Colon (tissue), 2 donors: Measurements from ENCODE around the gene CRYL1.
A peak's percentile ranks its signal among the peaks of the same experiment; 100 is the strongest.

Experiments
- FAIRE-seq: peaks from 2 replicates; lab custom pipeline; 2012; peaks lifted over from hg19 to GRCh38; lab: Jason Lieb, UNC
- donor health status: control.
- donor health status: control.

The CRYL1 gene

DNA sequence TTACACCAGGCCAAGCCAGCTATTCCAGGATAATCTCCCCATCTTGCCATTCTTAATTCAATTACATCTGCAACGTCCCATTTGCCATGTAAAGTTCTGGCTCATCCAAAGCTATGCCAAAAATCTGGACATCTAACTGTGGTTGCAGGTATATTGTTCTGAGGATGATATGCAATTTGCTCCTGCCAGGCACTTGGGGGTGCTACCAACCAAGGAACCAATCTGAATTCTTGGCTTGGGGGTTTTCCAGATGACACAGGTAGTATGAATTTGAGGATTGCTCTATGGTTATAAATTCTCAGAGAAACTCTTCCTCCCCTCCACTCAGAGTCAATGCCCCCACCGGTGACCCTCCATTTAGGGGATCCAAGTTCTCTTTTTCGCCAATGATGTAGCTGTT lies 33.0 kb downstream of the CRYL1 start:
- no peak for FAIRE-seq

DNA sequence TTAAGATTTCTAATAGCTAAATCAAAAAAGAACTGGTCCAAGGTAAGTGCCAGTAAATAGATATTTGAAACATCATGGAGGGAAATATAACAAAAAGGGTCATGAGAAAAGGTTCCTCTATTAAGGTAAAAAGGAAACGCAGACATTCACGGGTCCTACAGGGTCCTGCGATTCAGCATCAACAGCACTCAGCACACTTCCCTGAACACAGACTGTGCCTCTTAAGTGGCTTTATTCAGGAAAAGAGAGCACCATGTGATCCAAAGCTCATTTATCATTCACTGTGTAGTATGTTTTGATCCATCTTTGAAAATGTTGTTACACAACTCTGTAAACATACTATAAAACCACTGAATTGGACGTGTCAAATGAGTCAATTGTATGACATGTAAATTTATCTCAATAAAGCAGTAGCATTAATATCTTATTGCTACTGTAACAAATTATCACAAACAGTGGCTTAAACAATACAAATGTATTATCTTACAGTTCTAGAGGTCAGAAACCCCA lies 33.7 kb downstream of the CRYL1 start:
- no peak for FAIRE-seq

DNA sequence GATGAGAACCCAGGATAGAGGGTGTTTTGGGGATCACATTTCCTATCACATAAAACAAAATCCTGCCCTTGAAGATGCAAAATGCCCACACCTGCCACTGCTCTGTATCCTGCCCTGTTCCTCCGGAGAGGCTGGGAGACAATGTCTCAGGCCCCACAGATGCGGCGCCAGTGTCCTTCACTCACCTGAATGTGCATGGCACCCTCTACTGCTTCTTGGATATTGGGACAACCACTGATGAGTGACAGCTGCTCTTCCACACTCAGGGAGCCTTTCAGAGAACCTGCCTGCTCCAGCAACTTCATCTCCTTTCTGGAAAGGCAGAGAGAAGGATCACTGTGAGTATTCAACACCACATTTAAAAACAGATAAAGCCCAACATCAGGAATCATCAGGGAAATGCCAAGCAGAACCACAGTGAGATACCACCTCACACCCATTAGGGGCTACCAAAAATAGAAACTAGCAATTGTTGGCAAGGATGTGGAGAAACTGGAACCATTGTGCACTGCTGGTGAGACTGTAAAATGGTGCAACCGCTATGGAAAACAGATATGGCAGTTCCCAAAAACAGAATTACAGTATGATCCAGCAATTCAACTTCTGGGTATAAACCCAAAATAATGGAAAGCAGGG lies 36.4 kb downstream of the CRYL1 start:
- no peak for FAIRE-seq

DNA sequence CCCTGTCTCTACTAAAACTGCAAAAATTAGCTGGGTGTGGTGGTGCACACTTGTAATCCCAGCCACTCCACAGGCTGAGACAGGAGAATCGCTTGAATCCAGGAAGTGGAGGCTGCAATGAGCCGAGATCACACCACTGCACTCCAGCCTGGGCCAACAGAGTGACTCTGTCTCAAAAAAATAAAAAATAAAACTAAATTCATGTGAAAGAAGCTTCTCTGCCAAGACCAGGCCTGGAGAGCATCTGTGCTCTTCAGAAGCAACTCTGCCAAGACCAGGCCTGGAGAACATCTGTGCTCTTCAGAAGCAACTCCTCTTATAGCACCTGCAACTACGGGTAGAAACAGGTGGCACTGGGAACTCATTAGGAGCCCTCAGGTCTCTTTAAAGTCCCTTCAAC lies 37.7 kb downstream of the CRYL1 start:
- FAIRE-seq, result no peak

DNA sequence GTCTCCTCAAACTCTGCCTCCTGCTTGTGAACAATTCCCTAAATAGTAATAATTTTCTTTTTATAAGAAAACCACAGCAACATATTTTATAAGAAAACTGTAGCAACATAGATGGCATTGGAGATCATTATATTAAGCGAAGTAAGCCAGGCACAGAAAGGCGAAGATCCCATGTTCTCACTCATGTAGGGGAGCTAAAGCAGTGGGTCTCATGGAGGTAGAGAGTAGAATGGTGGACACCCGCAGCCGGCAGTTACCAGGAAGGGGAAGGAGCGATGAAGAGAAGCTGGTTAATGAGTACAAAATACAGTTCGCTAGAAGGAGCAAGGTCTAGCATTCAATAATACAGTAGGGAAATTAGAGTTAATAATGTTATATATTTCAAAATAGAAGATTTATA lies 42.9 kb downstream of the CRYL1 start:
- no peak for FAIRE-seq

DNA sequence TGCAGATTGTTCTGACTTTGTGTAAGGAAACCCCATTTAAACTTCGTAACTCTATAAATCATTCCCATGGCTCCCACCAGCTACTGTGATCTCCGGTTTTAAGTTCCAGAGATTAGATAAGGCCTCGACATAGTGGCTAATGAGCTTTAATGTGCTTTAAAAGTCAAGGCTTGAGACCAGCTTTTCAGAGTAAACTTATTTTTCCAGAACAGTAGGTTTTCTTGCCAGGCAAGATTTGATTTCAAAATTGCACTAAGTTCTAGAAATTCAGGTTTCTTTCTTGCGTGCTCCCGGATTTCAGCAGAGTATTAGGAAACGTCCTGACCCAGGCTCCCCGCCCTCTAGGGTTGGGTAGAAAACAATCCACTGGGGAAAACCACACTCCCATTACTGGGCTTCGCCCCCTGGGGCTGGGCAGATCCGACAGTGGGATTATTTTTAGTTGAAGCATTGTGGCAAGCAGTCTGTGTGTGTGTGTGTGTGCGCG lies 43.3 kb downstream of the CRYL1 start:
- no peak for FAIRE-seq

DNA sequence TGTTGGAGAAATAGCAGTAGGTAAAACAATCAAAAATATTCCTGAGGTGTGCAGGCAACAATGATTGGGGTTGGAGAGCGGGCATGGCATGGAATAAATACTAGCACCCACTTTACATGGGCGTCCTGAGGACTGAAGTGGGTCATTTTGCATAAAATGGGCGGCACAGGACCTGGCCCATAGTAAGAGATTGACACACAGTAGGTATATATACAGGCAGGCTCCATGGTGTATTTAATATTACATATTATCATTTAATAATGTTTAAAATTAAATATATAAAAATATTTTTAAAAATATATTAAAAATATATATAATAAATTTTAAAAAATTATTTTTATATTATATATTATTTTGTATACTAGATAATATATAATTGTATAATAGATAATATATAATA lies 48.3 kb downstream of the CRYL1 start:
- FAIRE-seq, result peak; percentile 99

DNA sequence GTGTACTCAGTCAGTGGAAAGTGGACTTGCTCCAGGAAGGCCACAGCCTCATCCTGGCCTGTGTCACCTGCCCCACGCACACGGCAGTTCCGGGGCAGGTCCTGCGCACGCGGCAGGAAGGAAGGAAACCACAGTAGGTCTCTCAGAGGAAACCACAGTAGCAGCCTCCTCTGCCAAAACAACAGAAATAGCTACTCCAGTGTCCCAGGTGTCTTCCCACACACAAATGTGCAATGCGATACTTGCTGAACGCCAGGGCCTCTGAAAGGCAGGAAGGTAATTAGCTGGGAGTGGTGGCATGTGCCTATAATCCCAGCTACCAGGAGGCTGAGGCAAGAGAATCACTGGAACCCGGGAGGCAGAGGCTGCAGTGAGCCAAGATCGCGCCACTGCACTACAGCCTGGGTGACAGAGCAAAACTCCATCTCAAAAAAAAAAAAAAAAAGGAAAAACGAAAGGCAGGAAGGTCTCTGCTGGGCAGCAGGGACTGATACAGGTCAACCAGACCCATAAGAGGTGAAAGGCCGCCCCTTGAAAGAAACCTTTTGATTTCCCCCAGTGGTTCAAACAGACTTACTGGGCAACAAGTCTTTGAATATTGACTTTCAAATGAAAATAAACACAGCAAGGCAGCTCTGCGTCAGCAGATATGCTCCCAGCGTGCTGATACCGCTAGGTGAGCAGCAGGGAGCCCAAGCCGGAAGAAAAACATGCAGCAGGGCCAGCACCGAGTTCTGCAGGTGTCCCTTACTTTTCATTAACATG lies 49.5 kb downstream of the CRYL1 start:
- FAIRE-seq, result no peak

DNA sequence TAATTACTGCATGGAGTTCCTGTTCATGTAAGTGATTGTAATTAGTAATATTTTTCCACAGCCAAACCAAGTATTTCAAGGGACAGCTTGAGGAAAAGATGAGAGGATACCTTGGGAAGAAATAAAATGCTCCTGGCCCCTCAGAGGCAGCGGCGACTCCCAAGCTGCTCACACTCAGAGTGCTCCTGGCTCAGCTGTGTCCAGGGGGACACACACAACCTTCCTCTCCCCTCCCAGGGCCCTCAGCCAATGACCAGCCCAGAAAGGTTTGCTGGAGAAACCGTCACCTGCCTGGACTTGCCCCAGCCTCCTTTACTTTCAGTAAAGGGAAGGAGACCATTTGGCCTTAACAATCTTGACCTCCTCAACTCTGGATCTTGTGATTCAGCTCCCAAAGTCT lies 51.1 kb downstream of the CRYL1 start:
- FAIRE-seq, result no peak

DNA sequence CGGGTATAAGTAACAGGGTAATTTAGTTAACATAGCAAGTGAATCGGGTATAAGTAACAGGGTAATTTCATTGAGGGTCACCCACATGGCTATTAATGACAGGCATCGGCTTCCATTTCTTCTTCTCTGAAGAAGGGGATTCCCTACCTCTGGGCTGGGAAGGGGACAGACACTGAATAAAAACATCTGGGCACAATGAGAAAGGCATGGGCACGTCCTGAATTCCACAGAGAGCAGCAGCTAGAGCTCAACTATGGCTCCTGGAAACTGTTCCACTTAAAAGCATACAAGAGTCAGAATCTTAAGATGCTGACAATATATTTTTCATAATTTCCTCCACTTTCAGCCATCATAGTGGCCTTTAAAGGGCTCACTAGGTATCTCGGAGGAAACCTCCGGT lies 51.8 kb downstream of the CRYL1 start:
- no peak for FAIRE-seq

DNA sequence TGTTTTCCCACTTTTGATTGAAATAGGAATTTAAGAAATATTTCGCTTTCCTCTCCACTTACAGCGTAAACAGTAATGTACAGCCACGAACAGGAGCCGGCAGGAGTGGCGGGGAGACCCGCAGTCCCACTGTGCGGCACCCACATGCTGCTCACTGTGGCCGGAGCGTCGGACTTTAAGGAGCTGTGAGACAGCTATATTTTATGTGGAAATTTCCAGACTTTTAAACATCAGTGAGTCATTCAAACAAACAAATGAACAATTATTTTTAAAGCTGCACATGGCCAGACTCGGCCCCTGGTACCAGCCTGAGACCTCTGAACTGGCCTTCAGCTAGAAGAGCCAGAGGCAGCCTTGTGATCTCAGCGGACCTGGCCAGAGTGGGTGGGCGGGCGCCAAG lies 52.5 kb downstream of the CRYL1 start:
- FAIRE-seq, result no peak

DNA sequence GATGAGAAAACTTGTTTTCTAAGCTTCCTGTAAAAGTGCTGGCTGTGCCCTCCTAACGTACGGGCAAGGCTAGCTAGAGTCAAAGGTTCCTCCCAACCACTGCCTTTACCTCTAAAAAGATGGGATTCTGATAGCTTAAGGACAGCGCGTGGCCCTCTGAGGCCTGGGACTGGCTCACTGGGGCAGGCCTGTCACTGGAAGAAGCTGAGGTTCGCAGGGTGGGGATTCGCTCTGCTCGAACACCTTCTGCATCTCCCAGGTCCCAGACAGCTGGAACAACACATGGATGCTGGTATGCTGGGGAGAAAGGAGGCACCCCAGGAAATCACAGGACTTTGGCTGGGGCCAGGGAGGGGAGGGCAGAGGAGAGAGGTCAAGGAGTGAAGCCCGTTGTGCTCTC lies 53.1 kb downstream of the CRYL1 start:
- FAIRE-seq, result no peak

DNA sequence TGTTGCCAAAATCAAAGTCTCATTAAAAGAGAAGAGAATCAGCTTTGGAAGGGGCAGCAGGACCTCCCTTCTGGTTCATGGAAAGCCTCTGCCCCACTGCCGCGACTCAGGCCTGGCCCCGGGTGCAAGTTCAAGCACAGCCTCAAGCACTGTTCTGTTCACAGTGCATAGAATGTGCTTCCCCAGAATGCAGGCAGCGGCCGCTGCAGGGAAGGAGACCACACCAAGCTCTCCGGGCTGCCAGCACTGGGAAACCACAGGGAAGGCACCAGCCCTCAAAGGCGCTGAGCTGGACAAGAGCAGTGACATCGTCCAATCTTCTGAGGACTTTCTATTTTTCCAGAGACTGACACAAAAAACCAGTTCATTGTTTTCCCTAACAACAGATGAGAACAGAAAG lies 55.5 kb downstream of the CRYL1 start:
- FAIRE-seq, result no peak

DNA sequence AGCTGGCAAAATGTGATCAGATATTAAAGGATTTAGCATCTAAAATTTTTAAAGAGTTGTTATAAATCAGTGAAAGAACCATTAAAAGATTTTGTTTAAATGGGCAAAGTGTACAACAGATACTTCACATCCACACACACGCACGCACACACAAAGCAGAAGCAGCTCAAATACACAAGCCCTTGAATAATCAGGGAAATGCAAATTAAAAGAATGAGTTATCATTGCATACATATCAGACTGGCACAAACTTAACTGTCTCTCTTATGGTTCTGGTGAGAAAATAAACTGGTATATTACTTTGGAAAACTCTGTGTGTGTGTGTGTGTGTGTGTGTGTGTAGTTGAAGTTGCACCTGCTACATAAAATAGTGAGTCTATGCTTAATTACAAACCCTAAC lies 59.3 kb downstream of the CRYL1 start:
- FAIRE-seq, result no peak

DNA sequence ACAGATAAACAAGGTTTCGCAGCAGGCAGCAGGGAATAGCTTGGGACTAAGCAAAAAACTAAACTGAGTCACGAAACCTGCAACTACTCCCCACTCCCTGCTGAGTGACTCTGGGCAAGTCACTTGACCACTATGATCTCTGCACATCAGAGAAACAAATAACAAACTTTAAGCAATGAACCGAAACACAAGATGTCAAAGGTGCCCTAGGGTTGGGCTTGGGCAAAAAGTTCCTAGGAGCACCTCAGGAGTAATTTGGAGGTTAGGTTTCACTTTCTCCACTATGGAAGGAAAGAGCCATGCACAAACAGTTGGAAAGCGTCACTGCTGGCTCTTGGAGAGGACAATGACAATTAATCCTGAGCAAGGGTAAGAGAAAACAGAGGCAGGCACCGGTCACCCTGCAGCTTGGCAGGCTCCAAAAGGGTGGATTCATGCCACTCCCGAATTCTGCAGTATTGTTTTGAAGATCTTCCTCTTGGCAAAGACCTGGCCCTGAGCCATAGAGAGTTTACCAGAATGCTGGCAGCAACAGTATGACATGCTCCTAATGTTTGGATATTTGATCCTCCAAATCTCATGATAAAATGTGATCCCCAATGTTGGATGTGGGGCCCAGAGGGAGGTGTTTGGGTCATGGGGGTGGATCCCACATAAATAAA lies 60.3 kb downstream of the CRYL1 start:
- no peak for FAIRE-seq

DNA sequence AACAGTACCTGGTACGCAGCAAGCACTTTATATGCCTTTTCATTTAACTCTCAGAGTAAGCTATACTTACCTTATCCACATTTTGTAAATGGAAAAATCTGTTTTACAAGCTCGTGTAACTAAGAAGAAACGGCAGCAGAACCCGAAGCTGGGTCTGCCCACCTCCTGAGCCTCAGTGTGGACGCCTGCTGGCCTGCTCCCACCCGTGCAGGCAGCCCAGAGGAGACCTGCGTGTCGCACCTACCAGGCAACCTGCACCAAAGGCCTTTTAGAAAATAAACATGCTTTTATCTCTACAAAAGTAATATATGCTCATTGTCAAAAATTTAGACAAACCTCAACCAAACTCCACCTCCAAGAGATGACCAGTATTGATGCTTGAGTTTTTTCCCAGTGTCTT lies 62.7 kb downstream of the CRYL1 start:
- no peak for FAIRE-seq

DNA sequence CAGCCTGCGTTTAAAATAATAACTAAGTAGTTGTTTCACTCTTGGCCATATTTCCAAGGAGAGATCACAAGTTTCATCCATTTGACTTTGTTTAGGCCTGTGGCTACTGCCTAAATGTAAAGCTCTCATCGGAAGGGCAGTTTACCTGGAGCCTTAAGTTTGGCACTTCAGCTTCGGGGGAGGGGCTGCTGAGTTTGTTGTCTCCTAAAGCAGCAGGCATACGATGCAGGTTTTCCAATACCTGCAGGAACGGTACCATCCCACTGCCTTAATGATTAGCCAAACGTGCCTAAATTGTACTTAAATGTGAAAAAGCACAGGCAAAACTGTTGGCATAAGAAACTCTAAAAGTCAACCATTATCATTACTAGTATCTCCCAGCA lies 63.1 kb downstream of the CRYL1 start:
- no peak for FAIRE-seq

DNA sequence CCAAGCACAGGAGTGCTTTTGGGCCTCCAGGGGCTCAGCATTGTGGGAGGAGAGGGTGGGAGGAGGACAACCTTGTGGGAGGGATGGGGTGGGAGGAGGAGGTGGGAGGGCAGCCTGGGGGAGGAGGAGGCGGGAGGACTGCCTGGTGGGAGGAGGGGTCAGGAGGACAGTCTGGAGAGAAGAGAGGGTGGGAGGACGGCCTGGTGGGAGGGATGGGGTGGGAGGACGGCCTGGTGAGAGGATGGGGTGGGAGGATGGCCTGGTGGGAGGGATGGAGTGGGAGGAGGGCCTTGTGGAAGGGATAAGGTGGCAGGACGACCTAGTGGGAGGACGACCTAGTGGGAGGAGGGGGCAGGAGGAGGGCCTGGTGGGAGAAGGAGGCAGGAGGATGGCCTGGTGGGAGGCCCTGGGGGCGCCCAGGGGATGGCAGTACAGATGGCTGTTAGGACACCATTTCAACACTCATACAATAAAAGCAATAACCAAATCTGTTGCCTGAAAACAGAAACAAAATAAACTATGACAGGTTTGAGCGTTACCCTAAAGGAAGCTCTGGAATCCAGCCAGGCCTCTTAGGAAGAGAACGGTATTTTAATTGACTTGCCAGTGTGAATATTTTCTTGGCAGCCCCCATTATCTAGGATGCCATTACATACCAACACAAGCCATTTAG lies 63.7 kb downstream of the CRYL1 start:
- no peak for FAIRE-seq

DNA sequence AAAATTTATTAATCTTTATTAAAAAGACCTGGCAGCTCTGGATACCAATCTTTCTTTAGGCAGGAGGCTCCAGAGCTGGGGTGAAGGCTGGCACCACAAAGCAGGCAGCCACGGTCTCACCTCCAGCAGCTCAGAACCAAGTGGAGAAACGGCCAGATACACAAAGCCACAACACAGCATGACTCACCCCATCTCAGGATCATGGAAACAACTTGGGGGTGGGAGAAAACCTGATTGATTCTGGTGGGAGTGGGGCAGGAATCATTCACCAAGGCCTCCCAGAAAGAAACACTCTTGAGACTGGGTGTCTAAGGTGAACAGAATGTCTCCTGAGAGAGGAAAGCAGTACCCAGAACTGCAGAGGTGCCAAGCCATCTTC lies 64.2 kb downstream of the CRYL1 start:
- no peak for FAIRE-seq

DNA sequence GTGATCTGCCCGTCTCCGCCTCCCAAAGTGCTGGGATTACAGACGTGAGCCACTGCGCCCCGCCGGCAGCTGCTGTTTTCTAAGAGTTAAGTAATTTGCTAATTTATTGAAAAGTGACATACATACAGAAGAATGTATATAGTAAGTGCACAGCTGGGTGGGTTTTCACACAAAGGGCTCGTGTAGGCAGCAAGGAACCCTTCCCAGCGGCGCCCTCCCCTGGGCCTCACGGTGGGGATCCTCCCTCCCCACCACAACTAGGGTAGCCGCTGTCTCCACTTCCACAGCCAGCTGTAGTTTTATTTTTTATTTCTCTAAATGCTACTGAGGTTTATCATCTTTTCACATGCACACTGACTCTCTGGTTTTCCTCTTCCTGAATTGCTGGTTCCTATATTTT lies 64.9 kb downstream of the CRYL1 start:
- FAIRE-seq, result no peak

DNA sequence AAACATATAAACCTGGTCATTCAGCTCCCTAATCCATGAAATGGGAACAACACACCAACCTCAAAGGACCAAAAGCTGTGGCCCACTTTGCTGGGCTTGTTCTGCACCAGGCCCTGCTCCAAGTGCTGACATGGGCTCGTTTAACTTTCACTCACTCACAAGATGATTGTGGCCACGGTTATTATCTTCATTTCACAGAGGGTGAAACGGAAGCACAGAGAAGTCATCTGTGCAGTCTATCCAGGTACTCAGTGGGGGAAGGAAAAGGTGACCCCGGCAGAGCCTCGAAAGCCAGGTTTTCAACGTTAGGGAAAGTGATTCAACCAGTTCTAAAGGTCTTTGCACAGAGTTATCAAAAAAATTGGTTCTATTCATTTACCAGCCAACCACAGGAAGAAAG lies 68.0 kb downstream of the CRYL1 start:
- FAIRE-seq, result no peak

DNA sequence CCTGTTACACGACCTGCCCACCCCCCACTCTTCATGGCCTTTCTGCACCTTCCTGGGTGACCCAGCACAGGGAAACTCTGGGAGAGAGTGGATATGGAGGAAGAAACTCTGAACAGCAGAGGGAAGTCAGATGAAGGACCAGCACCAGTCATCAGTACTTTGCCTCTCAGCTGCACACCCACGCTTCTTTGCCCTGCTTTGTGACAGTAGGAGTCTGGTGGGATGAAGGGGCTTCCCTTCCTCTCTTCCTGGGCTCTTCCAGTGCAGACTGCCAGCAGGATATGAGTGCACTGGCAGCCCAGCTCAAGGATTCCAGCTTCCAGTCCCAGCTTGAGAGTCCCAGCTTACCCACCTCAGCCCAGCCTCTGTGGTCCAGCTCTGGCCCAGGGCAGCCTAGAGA lies 68.9 kb downstream of the CRYL1 start:
- FAIRE-seq, result no peak

DNA sequence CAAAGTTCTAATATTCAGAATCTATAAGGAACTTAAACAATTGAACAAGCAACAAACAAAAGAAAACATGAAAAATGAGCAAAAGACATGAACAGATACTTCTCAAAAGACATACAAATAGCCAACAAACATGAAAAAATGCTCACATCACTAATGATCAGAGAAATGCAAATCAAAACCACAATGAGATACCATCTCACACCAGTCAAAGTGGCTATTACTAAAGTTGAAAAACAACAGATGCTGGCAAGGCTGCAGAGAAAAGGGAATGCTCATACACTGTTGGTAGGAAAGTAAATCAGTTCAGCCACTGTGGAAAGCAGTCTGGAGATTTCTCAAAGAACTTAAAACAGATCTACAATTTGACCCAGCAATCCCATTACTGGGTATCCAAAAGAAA lies 74.3 kb downstream of the CRYL1 start:
- no peak for FAIRE-seq
